Ovary (tissue), 9 donors: ENCODE results near the gene BLTP3A. TPM values are rescaled to one million over a fixed set of nuclear protein-coding genes. Genes with fewer than 3 reads are reported as not detected.

Source experiments
- DNase-seq, 5 donors: peaks; one replicate each; pipeline ENCODE4 v3.0.0-alpha.2; 2019 to 2020
- H3K27ac ChIP-seq, 2 donors: fragments of 200-600 bp; one replicate each; pipeline versions ENCODE4 v1.5.1 to v1.8.0; 2019 to 2022
- H3K27me3 ChIP-seq: fragments of 200-600 bp; one replicate; pipeline ENCODE4 v1.8.0; 2022
- H3K36me3 ChIP-seq: fragments of 200-600 bp; sonication (generic); one replicate; pipeline ENCODE4 v1.5.1; 2019
- H3K4me1 ChIP-seq: one replicate; pipeline ENCODE4 v1.8.1; 2013; ENCODE audit warnings: mild to moderate bottlenecking, moderate library complexity; ENCODE audit not compliant: insufficient read depth
- H3K4me3 ChIP-seq: fragments of 200-600 bp; sonication (generic); one replicate; pipeline ENCODE4 v1.5.1; 2017
- H3K9me3 ChIP-seq, 2 donors: fragments of 200-600 bp in 1 of 2; sonication (generic) in 1 of 2; one replicate each; pipeline versions ENCODE4 v1.5.1 to v1.8.1; 2013 to 2019; ENCODE audit warnings: mild to moderate bottlenecking in 1 of 2, moderate library complexity in 1 of 2
- CTCF ChIP-seq, 3 donors: fragments of 450-650 bp in 2 of 3; fragments of 200-600 bp in 1 of 3; IDR thresholded peaks; one replicate each; pipeline versions ENCODE4 v1.5.1 to v1.8.0; 2016 to 2022; ENCODE audit warnings: antibody characterized with exemption in 3 of 3, mild to moderate bottlenecking in 1 of 3
- EP300 ChIP-seq: sonication (generic); formaldehyde crosslinking; IDR thresholded peaks from one replicate; pipeline ENCODE4 v1.6.1; 2017; ENCODE audit warnings: antibody characterized with exemption
- POLR2A ChIP-seq: fragments of 450-650 bp; IDR thresholded peaks from one replicate; pipeline ENCODE4 v1.6.1; 2017; ENCODE audit warnings: antibody characterized with exemption, mild to moderate bottlenecking, moderate library complexity
- WGBS, 3 donors: extraction: QIAGEN DNeasy Blood & Tissue Kit in 1 of 3; methylation state at CpG; one replicate each; pipeline versions ENCODE4 v1.1.5 to v1.1.7; 2013 to 2017; 5-methylcytosine and 5-hydroxymethylcytosine counted together
- intact Hi-C, 4 donors: fragments of 100-400 bp; cut with DNase I; formaldehyde crosslinking; loops; one replicate each; pipeline versions ENCODE4 v1.11.0 to v1.15.1; 2022 to 2023
- polyA plus RNA-seq, 2 donors: library from polyadenylated mRNA; stranded (reverse); fragments of 200-250 nt in 1 of 2; fragments of 350-450 nt in 1 of 2; fragmentation: Illumina TruSeq in 1 of 2; extraction: RNeasy Lipid Tissue Mini Kit (QIAGEN cat#74804) in 1 of 2; gene quantifications; one replicate each; pipeline ENCODE4 v1.2.3, GENCODE V29; 2013 to 2014
- total RNA-seq, 7 donors: library from RNA; depleted of rRNA in 2 of 7; stranded (reverse); fragments of >200 nt in 2 of 7; fragmentation: NEBNext Ultra II Directional in 3 of 7; extraction: Animal tissue kit (Norgen Biotek cat#: 25700) in 3 of 7; gene quantifications; one replicate each; pipeline versions ENCODE4 v1.1.0 to v1.2.4, GENCODE V29; 2016 to 2023
- donor health status: DM: no; HTN: no; CAD: no; lungs with moderate emphysema.
- donor health status: DM: no; HTN: no; CAD: no.
- donor health status: Bipolar disorder and iron deficiency.
- donor health status: DM: yes; HTN: yes; CAD: no.
- donor health status: DM: no; HTN: no; CAD: no.
- donor health status: DM: yes; HTN: yes; CAD: no.

BLTP3A gene
- total and polyA plus RNA-seq, 9 donors = 2.7 to 18.1 (median 7.5) TPM

GRCh38 chr6:34810017-34810882 lies 18.4 kb downstream of the BLTP3A start:
- no peak for DNase-seq
- Histone ChIP-seq H3K36me3 (no peaks in the 10 kb centered on the region), H3K4me1 (no peaks in the 10 kb centered on the region), H3K27me3 (no peaks in the 10 kb centered on the region), H3K27ac (no peak overlapping the region), H3K4me3 (no peak overlapping the region), H3K9me3 (no peaks in the 10 kb centered on the region)
- 88 to 93% (median 90%) methylated on average over 10 of the region's 10 CpGs for WGBS, 3 donors
- no peak for TF ChIP-seq POLR2A
- TF ChIP-seq EP300 = no peak
- TF ChIP-seq CTCF (IDR thresholded peaks at IDR 0.05) = no peak
- intact Hi-C loops = no loop called here

- intact Hi-C loops = no loop called here
- no peak overlapping the region for H3K4me3 ChIP-seq
- H3K9me3 ChIP-seq = no peaks in the 10 kb centered on the region
- no peak overlapping the region for H3K27ac ChIP-seq
- TF ChIP-seq POLR2A = no peak
- no peak for TF ChIP-seq CTCF (IDR thresholded peaks at IDR 0.05)
- no peak for TF ChIP-seq EP300
- H3K36me3 ChIP-seq = no peaks in the 10 kb centered on the region
- 44 to 62% (median 62%) methylated on average over 5 of the region's 5 CpGs for WGBS, 3 donors
- no peaks in the 10 kb centered on the region for H3K27me3 ChIP-seq
- no peaks in the 10 kb centered on the region for H3K4me1 ChIP-seq
- no peak for DNase-seq
These were observed 19.2 kb downstream of the BLTP3A start for GRCh38 chr6:34810936-34811632.

GRCh38 chr6:34813028-34813713 lies 21.3 kb downstream of the BLTP3A start:
- Histone ChIP-seq H3K27me3 (no peaks in the 10 kb centered on the region), H3K27ac (no peak overlapping the region), H3K9me3 (no peaks in the 10 kb centered on the region), H3K4me1 (no peaks in the 10 kb centered on the region), H3K4me3 (no peak overlapping the region), H3K36me3 (no peaks in the 10 kb centered on the region)
- no peak for TF ChIP-seq POLR2A
- no peak for TF ChIP-seq CTCF (IDR thresholded peaks at IDR 0.05)
- TF ChIP-seq EP300 = no peak
- intact Hi-C loops = no loop called here
- DNase-seq = no peak
- WGBS, 3 donors = 35 to 59% (median 54%) methylated on average over 3 of the region's 3 CpGs

GRCh38 chr6:34816635-34817301 lies 24.9 kb downstream of the BLTP3A start:
- Histone ChIP-seq H3K27me3 (no peaks in the 10 kb centered on the region), H3K36me3 (no peaks in the 10 kb centered on the region), H3K9me3 (no peaks in the 10 kb centered on the region), H3K4me1 (no peaks in the 10 kb centered on the region), H3K27ac (no peak overlapping the region), H3K4me3 (no peak overlapping the region)
- DNase-seq = no peak
- no peak for TF ChIP-seq EP300
- no peak for TF ChIP-seq POLR2A
- no peak for TF ChIP-seq CTCF (IDR thresholded peaks at IDR 0.05)
- WGBS, 3 donors = 78 to 82% (median 82%) methylated on average over 5 of the region's 5 CpGs
- intact Hi-C loops = no loop called here
